GM12874 (cell line): ENCODE measurements around the gene CC2D1B.

Experiments
- TF ChIP-seq, protein P1 (sequence below): IDR thresholded peaks from 2 replicates; pipeline ENCODE4 v1.5.1; 2011; ENCODE audit warnings: low read depth, mild to moderate bottlenecking, control low read depth, low read length, moderate library complexity; ENCODE audit not compliant: insufficient read depth

Gene CC2D1B

DNA sequence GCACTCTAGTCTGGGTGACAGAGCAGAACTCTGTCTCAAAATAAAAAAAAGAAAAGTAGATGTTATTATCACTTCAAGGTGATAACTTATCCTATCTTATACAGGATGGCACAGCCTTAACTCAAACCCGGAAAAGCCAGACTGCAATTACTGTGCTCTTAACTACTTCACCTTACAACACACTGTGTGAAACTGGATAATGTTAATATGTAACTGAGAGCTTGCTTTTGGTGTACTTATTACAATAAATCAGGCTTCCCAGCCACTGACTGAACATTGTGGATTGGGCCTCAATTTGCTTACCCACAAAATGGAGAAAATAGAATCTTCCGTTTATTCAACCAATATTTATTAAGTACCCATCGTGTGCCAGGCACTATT is 36.8 kb upstream of the CC2D1B start:
- TF ChIP-seq, protein P1, sequence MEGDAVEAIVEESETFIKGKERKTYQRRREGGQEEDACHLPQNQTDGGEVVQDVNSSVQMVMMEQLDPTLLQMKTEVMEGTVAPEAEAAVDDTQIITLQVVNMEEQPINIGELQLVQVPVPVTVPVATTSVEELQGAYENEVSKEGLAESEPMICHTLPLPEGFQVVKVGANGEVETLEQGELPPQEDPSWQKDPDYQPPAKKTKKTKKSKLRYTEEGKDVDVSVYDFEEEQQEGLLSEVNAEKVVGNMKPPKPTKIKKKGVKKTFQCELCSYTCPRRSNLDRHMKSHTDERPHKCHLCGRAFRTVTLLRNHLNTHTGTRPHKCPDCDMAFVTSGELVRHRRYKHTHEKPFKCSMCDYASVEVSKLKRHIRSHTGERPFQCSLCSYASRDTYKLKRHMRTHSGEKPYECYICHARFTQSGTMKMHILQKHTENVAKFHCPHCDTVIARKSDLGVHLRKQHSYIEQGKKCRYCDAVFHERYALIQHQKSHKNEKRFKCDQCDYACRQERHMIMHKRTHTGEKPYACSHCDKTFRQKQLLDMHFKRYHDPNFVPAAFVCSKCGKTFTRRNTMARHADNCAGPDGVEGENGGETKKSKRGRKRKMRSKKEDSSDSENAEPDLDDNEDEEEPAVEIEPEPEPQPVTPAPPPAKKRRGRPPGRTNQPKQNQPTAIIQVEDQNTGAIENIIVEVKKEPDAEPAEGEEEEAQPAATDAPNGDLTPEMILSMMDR = no peak

DNA sequence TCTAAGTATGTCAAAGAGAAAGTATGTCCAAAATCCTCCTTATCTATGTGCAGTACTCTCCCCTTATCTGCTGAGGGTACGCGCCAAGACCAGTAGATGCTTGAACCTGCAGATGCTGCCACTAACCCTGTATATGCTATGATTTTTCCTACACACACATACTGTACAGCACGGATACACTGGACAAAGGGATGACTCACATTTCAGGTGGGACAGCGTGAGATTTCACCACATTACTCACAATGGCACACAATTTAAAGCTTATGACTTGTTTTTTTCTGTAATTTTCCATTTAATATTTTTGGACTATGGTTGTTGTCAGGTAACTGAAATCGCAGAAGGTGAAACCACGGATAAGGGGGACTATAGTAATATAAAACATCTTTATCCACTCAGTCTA is 34.1 kb upstream of the CC2D1B start:
- TF ChIP-seq, protein P1 = no peak

DNA sequence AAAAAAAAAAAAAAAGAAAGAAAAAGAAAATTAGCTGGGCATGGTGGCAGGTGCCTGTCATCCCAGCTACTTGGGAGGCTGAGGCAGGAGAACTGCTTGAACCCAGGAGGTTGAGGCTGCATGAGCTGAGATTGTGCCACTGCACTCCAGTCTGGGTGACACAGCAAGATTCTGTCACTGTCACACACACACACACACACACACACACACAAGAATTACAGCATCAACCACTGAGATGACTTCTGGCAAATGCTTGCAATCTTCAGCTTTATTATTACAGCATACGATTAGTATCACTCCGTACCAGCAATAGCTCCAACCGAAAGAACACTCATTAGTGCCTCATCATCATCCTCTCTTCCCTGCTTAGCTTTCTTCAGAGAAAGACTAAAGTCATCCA is 33.6 kb upstream of the CC2D1B start:
- TF ChIP-seq, protein P1 = no peak

DNA sequence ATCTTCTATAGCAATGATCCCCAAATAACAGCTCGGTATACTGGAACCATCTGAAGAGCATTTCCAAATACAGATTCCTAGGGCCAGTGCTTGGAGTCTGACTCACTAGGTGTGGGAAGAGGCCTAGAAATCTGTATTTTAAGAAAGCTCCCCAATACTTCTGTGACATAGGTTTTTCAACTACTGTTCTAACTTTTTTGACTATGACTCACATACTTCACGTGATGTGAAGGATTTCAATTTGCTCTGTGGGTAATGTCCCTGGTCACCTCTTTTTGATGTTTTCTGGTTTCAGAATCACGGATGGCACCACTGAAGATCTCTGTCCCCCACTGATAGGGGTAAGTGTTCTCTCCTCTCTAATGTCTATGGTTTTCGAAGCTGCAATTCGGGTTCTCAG is 27.2 kb upstream of the CC2D1B start:
- TF ChIP-seq, protein P1 = no peak

DNA sequence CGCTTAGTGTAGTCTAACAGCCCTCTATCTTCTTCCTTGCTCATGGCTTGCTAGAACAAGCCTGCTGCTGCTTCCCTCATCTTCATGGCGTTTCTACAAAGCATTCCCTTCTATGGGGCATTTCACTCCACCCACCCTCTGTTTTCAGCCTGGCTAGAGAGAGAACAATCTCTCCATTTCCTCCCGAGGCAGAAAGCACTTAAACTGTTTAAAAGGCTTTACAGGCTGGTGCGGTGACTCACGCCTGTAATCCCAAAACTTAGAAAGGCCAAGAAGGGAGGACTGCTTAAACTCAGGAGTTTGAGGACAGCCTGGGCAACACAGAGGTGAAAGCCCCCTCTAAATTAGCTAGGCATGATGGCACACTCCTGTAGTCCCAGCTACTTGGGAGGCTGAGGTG is 20.5 kb upstream of the CC2D1B start:
- TF ChIP-seq, protein P1 = no peak

DNA sequence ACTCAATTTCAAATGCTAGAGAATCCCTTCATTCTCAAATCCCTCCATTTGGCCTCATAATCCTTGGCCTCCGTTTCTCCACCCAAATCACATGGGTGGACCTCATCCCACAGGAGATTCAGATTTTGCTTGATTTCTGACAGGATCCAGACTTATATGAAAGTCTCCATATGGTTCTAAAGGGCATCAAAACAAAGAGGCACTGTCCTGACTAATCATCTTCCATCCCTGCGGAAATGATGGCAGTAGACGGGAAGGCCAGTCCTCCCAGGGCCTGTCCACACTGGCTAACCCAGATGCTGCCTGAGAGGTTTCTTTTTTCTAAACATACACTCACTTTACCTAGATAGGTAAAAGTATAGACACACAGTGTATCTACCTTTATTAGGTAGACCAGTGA is 19.4 kb upstream of the CC2D1B start:
- TF ChIP-seq, protein P1 = no peak

DNA sequence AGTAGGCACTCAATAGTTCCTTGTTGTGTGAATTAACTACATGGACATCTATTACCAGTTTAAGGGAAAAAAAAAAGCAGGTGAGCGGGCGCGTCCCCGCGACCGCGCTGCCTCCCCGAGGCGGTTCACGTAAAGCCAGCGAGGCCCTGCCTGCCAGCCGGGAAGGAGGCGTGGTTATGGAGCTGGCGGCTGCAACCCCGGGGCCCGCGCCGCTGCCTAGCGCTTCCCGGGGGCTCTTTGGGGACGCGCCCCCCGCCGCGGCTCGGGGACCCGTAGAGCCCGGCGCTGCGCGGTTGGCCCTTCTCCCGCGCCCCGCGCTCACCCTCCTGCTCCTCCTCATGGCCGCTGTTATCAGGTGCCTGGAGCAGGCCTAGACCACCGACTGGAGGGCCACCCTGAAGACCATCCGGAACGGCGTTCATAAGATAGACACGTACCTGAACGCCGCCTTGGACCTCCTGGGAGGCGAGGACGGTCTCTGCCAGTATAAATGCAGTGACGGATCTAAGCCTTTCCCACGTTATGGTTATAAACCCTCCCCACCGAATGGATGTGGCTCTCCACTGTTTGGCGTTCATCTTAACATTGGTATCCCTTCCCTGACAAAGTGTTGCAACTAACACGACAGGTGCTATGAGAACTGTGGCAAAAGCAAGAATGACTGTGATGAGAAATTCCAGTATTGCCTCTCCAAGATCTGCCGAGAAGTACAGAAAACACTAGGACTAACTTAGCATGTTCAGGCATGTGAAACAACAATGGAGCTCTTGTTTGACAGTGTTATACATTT is 2.6 kb upstream of the CC2D1B start:
- TF ChIP-seq, protein P1 = no peak
